PC-3 (cell line): ENCODE results near the gene SVIP. TPM values are rescaled to one million over a fixed set of nuclear protein-coding genes. Genes with fewer than 3 reads are reported as not detected.

ENCODE experiments used
- ATAC-seq: fragments of 200-7000 bp; cut with Tn5 transposase; 2 replicates; pipeline ENCODE4 v1.9.1; 2020; ENCODE audit warnings: mild to moderate bottlenecking, moderate library complexity
- BruUV-seq: library from RNA; stranded (reverse); fragments of 400-500 nt; replicated peaks from 2 replicates; lab custom pipeline; 2021; lab: Mats Ljungman, UMichigan
- CTCF ChIA-PET: fragments of 300-600 bp; sonication (Branson Sonifier 250); formaldehyde crosslinking; loops from one replicate; lab custom pipeline; 2022; ENCODE audit warnings: antibody characterized with exemption; lab: Charles Lee
- POLR2A ChIA-PET: fragments of 300-600 bp; sonication (Branson Sonifier 250); formaldehyde crosslinking; loops from one replicate; lab custom pipeline; 2022; ENCODE audit warnings: antibody characterized with exemption; ENCODE audit not compliant: unreplicated experiment; lab: Charles Lee
- DNase-seq: peaks from one replicate; pipeline ENCODE4 v3.0.0-alpha.2; 2015
- H2AFZ ChIP-seq: fragments of 300-600 bp; sonication (generic); 2 replicates; pipeline ENCODE4 v1.6.0; 2016; ENCODE audit warnings: antibody characterized with exemption, low read length
- H3F3A ChIP-seq: fragments of 300-600 bp; sonication (generic); one replicate; pipeline ENCODE4 v1.6.0; 2017; ENCODE audit warnings: antibody characterized with exemption, low read length, control low read depth, mild to moderate bottlenecking; ENCODE audit not compliant: unreplicated experiment
- H3K27ac ChIP-seq: fragments of 300-600 bp; sonication (generic); 2 replicates; pipeline ENCODE4 v1.5.1; 2016; ENCODE audit warnings: mild to moderate bottlenecking, low read length
- H3K27me3 ChIP-seq: fragments of 300-600 bp; sonication (generic); 2 replicates; pipeline ENCODE4 v1.6.1; 2016; ENCODE audit warnings: low read length, mixed read lengths
- H3K36me3 ChIP-seq: fragments of 300-600 bp; sonication (generic); 2 replicates; pipeline ENCODE4 v1.6.1; 2016; ENCODE audit warnings: low read depth, mixed run types, low read length, mixed read lengths
- H3K4me1 ChIP-seq: fragments of 300-600 bp; sonication (generic); 2 replicates; pipeline ENCODE4 v1.5.1; 2016; ENCODE audit warnings: low read length; ENCODE audit not compliant: insufficient read depth
- H3K4me2 ChIP-seq: fragments of 300-600 bp; sonication (generic); 2 replicates; pipeline ENCODE4 v1.6.0; 2016; ENCODE audit warnings: low read length
- H3K4me3 ChIP-seq: fragments of 300-600 bp; sonication (generic); 2 replicates; pipeline ENCODE4 v1.5.1; 2016; ENCODE audit warnings: mild to moderate bottlenecking, low read length, mixed read lengths
- H3K79me2 ChIP-seq: fragments of 300-600 bp; sonication (generic); 2 replicates; pipeline ENCODE4 v1.6.1; 2017; ENCODE audit warnings: low read length, mixed read lengths
- H3K9ac ChIP-seq: fragments of 300-600 bp; sonication (generic); 2 replicates; pipeline ENCODE4 v1.6.0; 2016; ENCODE audit warnings: mild to moderate bottlenecking, low read length
- H3K9me2 ChIP-seq: fragments of 300-600 bp; sonication (generic); replicated peaks from 2 replicates; pipeline ENCODE4 v1.6.1; 2016; ENCODE audit warnings: mixed run types, low read length, mixed read lengths
- H3K9me3 ChIP-seq: fragments of 300-600 bp; sonication (generic); 2 replicates; pipeline ENCODE4 v1.6.1; 2016; ENCODE audit warnings: low read length, mixed read lengths
- H4K20me1 ChIP-seq: fragments of 300-600 bp; sonication (generic); 2 replicates; pipeline ENCODE4 v1.6.1; 2016; ENCODE audit warnings: low read length, mixed read lengths
- EZH2 ChIP-seq: fragments of 300-600 bp; sonication (generic); IDR thresholded peaks from one replicate; pipeline ENCODE4 v1.6.1; 2017; ENCODE audit warnings: antibody characterized with exemption, mild to moderate bottlenecking, low read length; ENCODE audit not compliant: unreplicated experiment
- EZH2phosphoT487 ChIP-seq: fragments of 300-600 bp; sonication (generic); IDR thresholded peaks from 2 replicates; pipeline ENCODE4 v1.6.1; 2018; ENCODE audit warnings: mild to moderate bottlenecking, antibody characterized with exemption, low read length, borderline replicate concordance
- intact Hi-C: fragments of 100-400 bp; cut with micrococcal nuclease; formaldehyde crosslinking; loops from 2 replicates; pipeline ENCODE4 v1.9.0; 2023
- total RNA-seq: library from RNA; depleted of rRNA; stranded (reverse); fragments of >200 nt; gene quantifications from 2 replicates; pipeline ENCODE4 v1.2.3, GENCODE V29; 2014
- TF ChIP-seq, protein P1 (sequence below): fragments of 300-600 bp; sonication (generic); conservative IDR thresholded peaks from 2 replicates; pipeline ENCODE4 v1.5.1; 2017; ENCODE audit warnings: antibody characterized with exemption, low read depth, mild to moderate bottlenecking, low read length

The SVIP gene
- total RNA-seq, 1 experiment from 2014 or later, result 9.5 TPM

DNA sequence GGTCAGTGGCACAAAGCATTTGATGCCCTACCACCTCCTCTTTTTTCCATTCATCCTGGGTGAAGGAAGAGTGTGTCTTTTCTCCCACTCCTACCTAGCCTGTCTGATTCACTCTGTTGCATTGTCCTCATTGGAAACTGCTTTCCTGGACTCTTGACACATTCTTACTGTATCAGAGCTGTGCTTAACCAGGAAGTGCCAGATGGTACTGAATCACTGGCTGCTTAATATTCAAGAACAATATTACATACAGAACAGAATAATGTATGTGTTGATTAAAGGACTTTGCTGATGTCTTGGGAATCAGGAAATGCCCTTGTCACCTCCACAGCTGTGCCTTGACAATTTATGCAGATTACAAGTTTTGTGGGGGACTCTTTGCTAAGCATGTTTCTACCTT, 44.4 kb downstream of the SVIP start:
- Histone ChIP-seq H3K27me3 (peaks cover 12% of the 10 kb centered on the region; the same call in 1 of the 2 replicates), H3K27ac (no peak overlapping the region), H3K79me2 (no peaks in the 10 kb centered on the region), H3F3A (no peaks in the 10 kb centered on the region), H4K20me1 (no peaks in the 10 kb centered on the region), H3K9me2 (no peaks in the 10 kb centered on the region), H3K9me3 (no peaks in the 10 kb centered on the region), H3K9ac (no peak overlapping the region), H2AFZ (no peak overlapping the region), H3K36me3 (no peaks in the 10 kb centered on the region), H3K4me1 (no peaks in the 10 kb centered on the region), H3K4me2 (no peak overlapping the region), H3K4me3 (no peak overlapping the region)
- no peak for TF ChIP-seq EZH2
- TF ChIP-seq, protein P1, sequence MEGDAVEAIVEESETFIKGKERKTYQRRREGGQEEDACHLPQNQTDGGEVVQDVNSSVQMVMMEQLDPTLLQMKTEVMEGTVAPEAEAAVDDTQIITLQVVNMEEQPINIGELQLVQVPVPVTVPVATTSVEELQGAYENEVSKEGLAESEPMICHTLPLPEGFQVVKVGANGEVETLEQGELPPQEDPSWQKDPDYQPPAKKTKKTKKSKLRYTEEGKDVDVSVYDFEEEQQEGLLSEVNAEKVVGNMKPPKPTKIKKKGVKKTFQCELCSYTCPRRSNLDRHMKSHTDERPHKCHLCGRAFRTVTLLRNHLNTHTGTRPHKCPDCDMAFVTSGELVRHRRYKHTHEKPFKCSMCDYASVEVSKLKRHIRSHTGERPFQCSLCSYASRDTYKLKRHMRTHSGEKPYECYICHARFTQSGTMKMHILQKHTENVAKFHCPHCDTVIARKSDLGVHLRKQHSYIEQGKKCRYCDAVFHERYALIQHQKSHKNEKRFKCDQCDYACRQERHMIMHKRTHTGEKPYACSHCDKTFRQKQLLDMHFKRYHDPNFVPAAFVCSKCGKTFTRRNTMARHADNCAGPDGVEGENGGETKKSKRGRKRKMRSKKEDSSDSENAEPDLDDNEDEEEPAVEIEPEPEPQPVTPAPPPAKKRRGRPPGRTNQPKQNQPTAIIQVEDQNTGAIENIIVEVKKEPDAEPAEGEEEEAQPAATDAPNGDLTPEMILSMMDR, result no peak
- TF ChIP-seq EZH2phosphoT487, result no peak
- DNase-seq (peak; percentile 4), ATAC-seq (no peak)
- intact Hi-C loops, result no loop called here
- no TSS peak for BruUV-seq
- POLR2A ChIA-PET, result no interaction called here
- CTCF ChIA-PET, result no interaction called here

DNA sequence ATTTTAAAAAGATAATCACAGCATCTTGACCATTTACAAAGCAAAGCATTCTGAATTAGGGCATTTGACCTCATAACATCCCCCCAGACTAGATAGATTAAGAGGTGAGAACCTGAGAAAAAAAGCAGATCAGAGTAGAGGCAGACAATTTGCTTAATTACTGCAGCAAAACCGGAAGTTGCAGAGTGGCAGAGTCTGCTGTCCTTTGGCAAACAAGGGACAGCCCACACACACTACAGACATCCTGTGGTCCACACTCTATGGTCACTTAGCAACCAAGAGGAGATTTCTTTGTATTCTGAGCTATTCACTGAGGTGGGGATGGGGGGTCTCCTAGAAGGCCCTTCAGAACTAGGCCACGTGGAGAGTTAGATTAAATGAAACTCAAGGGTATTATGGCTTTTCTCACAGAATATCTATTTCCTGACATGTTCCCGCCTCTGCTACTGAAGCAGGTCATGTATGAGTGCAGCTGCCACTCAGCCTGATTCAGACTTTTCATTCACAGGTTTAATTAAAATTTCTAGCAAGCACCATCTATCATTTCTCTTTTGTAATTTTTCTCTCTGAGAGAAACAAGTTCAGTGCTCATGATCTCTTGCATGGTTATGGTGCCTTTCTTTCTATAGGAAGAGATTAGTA, 48.5 kb downstream of the SVIP start:
- ATAC-seq, result no peak
- H3K4me1 ChIP-seq, result no peaks in the 10 kb centered on the region
- POLR2A ChIA-PET, result no interaction called here
- H3K9ac ChIP-seq, result no peak overlapping the region
- no peaks in the 10 kb centered on the region for H3K9me2 ChIP-seq
- H3K4me2 ChIP-seq, result no peak overlapping the region
- no peaks in the 10 kb centered on the region for H3F3A ChIP-seq
- no peaks in the 10 kb centered on the region for H3K36me3 ChIP-seq
- BruUV-seq, result no TSS peak
- no peaks in the 10 kb centered on the region for H4K20me1 ChIP-seq
- H3K27ac ChIP-seq, result no peak overlapping the region
- TF ChIP-seq, protein P1, result no peak
- TF ChIP-seq EZH2phosphoT487 (no peak), EZH2 (no peak)
- H3K4me3 ChIP-seq, result no peak overlapping the region
- no peak for DNase-seq
- H2AFZ ChIP-seq, result no peak overlapping the region
- peaks cover 18% of the 10 kb centered on the region for H3K27me3 ChIP-seq
- H3K79me2 ChIP-seq, result no peaks in the 10 kb centered on the region
- CTCF ChIA-PET, result no interaction called here
- H3K9me3 ChIP-seq, result no peaks in the 10 kb centered on the region
- intact Hi-C loops, result no loop called here

DNA sequence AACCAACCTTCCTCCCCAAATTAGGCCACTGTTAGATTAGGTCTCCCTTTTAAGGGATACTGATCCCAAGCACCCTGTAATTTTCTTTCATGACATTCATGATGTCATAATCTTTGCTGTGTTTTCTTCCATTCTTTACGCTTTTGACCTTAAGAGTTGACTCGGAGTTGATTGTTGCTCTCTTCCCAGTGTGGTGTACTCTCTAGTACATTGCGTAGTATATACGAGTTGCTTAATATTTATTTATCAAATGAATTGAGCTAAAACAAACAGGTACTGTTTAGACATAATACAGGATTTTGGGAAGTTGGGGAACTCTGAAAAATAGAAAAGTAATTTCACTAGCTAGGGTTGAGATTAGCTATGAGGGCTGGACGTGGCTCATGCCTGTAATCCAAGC, 49.8 kb downstream of the SVIP start:
- DNase-seq (no peak), ATAC-seq (no peak)
- H3K4me2 ChIP-seq, result no peak overlapping the region
- no peak overlapping the region for H2AFZ ChIP-seq
- no peaks in the 10 kb centered on the region for H3K36me3 ChIP-seq
- intact Hi-C loops, result no loop called here
- H3K27me3 ChIP-seq, result peaks cover 20% of the 10 kb centered on the region
- no peaks in the 10 kb centered on the region for H4K20me1 ChIP-seq
- H3K9ac ChIP-seq, result no peak overlapping the region
- ChIA-PET CTCF (interaction anchor here (0.6 kb wide), 1 partner anchor 445 kb away, joined by 3 read pairs; no protein-coding TSS in a partner anchor), POLR2A (no interaction called here)
- H3K79me2 ChIP-seq, result no peaks in the 10 kb centered on the region
- no peaks in the 10 kb centered on the region for H3K9me2 ChIP-seq
- no TSS peak for BruUV-seq
- no peaks in the 10 kb centered on the region for H3K9me3 ChIP-seq
- H3K27ac ChIP-seq, result no peak overlapping the region
- H3K4me3 ChIP-seq, result no peak overlapping the region
- H3K4me1 ChIP-seq, result no peaks in the 10 kb centered on the region
- TF ChIP-seq EZH2 (no peak), EZH2phosphoT487 (no peak)
- TF ChIP-seq, protein P1, result no peak
- no peaks in the 10 kb centered on the region for H3F3A ChIP-seq
